GM12801 (cell line): ENCODE results near the gene LSM6.

ENCODE experiments used
- TF ChIP-seq, protein P1 (sequence below): IDR thresholded peaks from one replicate; pipeline ENCODE4 v1.5.1; 2011; ENCODE audit warnings: control low read depth; ENCODE audit not compliant: insufficient read length; ENCODE audit errors: extremely low read depth

The LSM6 gene

DNA sequence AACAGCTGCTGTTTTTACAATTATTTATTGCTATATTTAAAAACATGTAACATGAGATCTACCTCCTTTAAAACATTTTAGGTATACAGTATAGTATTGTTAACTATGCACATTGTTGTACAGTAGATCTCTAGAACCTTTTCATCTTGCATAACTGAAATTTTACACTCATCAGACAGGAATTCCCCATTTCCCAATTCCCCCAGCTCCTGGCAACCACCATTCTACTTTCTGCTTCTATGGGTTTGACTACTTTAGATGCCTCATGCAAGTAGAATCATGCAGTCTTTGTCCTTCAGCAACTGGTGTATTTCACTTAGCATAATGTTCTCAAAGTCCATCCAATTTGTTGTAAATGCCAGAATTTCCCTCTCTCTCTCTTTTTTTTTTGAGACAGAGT lies 9.7 kb upstream of the LSM6 start:
- TF ChIP-seq, protein P1, sequence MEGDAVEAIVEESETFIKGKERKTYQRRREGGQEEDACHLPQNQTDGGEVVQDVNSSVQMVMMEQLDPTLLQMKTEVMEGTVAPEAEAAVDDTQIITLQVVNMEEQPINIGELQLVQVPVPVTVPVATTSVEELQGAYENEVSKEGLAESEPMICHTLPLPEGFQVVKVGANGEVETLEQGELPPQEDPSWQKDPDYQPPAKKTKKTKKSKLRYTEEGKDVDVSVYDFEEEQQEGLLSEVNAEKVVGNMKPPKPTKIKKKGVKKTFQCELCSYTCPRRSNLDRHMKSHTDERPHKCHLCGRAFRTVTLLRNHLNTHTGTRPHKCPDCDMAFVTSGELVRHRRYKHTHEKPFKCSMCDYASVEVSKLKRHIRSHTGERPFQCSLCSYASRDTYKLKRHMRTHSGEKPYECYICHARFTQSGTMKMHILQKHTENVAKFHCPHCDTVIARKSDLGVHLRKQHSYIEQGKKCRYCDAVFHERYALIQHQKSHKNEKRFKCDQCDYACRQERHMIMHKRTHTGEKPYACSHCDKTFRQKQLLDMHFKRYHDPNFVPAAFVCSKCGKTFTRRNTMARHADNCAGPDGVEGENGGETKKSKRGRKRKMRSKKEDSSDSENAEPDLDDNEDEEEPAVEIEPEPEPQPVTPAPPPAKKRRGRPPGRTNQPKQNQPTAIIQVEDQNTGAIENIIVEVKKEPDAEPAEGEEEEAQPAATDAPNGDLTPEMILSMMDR: no peak

DNA sequence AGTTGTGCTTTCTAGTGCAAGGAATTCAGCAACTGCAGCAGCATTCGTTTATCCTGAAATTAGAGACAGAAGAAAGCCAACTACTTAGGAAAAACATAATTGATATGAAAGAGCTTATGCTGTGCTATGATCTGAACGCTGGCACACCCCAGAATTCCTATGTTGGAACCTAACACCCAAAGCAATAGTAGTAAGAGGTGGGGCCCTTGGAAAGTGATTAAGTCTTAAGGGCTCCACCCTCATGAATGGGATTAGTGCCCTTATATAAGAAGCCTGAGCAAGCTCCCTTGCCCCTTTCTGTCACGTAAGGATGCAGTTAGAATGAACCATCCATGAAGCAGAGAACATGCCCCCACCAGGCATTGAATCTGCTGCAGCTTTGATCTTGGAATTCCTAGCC lies 5.4 kb upstream of the LSM6 start:
- TF ChIP-seq, protein P1: no peak

DNA sequence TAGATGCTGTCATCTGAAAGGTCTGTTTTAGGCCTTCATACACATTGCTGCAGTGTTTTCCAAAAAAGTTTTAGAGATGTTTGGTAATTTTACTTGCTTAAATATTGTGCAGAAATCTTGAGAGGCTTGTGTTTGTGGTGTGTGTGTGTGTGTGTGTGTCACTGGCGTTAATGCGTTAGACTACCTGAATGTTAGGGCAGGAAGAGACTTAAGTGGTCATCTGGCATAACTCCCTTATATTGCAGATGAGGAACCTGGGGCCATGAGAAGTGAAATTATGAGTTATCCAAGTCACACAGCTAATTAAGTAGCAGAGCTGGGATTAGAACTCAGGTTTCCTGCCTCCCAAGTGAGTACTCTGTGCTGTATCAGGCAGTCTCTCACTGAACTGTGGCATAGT lies 1.4 kb downstream of the LSM6 start:
- TF ChIP-seq, protein P1: no peak

DNA sequence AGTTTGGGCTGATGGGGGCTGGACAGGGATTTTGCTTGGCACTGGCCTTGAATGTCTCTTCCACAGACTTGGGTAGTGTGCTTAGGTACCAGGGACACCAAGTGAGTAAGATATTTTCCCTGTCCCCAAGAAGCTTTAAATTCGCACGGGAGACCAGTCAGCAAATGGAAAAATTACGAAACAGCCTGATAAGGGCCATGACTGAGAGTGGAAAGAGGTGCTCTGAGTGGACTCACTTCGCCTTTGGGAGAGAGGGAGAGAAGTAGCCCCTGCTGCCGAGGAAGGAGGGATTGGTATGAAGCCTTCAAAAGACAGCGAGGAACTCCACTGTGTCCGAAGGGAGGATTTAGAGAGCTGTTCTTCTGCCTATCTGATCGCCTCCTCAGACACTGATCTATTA lies 2.6 kb downstream of the LSM6 start:
- TF ChIP-seq, protein P1: no peak

DNA sequence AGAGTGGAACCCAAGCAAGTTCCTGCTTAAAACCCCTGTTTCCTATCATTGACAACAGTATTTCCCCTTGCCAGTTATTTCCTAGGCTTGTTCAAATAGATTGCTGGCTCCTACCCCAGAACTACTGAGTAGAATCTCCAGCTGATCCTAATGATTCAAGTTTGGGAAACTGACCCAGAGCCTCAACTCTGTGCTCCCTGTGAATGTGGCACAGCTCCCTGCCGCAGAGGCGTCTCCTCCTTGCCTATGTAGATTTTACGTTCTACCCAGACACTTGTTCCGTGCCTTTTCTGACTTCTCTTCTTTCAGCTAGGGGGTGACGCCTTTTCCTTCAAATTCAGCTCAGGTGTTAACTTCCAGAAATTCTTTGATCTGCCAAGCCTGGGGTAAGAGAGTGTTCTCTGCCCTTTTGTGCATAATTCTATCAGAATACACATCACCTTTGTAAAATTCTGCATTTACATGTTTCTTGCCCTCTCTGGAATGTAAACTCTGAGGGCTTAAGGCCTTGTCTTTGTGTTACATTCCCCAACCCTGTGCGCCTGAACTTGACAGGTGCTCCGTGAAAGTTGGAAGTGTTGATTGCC lies 4.4 kb downstream of the LSM6 start:
- TF ChIP-seq, protein P1: no peak

DNA sequence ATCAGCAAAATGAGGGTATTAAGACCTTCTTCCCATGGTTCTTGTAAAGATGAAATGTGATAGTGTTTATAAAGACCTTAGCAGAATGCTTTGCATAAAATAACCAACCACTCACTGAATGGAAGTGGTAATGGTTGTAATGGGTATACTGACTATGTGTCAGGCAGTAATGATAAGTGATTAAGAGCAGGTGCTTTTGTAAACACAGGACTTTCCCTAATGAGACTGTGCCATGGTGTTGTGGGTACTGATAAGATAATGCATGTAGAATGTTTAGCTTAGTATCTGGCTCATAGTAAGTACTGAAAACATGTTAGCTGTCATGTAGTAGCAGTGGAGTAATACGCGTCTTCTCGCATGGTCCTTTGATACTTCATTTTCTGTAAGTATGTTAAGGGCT lies 6.9 kb downstream of the LSM6 start:
- TF ChIP-seq, protein P1: no peak

DNA sequence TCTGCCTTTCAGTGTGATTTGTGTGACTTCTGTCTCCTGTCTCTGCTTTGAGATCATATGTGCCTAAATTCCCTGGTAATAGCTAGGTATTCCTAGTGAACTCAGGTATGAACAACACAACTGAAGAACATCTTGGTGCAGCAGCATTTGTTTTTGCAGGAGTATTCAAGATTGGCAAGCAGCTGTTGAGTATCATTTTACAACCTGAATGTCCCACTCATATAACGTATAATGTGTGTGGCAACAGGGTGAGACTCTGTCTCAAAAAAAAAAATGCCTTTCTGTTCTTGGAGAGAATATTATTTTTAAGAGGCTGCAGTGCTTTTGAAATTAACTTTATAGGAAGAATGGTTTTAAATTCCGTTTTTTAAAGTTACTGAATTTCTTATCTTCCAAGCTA lies 7.7 kb downstream of the LSM6 start:
- TF ChIP-seq, protein P1: no peak

DNA sequence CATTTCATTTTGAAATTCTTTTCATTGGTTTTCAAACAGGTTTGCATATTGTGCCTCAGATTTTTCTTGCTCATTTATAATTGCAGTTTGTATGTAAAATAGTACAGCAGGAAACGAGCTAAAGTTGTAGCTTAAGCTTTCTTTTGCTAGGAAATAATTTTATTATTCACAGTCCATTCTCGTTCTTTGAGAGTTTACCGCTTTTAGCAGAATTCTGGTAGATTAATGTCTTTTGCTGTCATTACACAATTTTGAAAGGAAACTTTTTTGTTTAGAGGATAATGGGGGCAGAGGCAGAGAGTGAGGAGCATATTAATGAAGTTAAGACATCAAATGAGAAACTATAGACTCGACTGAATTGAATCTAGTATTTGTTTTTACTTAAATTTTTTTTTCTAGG lies 10.5 kb downstream of the LSM6 start:
- TF ChIP-seq, protein P1: no peak
